BLaER1 treated with 17β-estradiol and CSF1 and Interleukin-3, amounts not matched to agents 10 nM and 100 nM (cell line): ENCODE measurements around the gene AXIN2.

Experiments
- H3K27ac ChIP-seq, 11 experiments: shearing (Covaris generic); formaldehyde crosslinking; 2 replicates each; pipeline ENCODE4 v1.8.1; 2022
- H3K27me3 ChIP-seq, 11 experiments: shearing (Covaris generic); formaldehyde crosslinking; 2 replicates each; pipeline ENCODE4 v1.8.1; 2022
- H3K36me3 ChIP-seq, 11 experiments: shearing (Covaris generic); formaldehyde crosslinking; 2 replicates each; pipeline ENCODE4 v1.8.1; 2022
- H3K4me1 ChIP-seq, 10 experiments: shearing (Covaris generic); formaldehyde crosslinking; 2 replicates each; pipeline ENCODE4 v1.8.1; 2022
- H3K4me2 ChIP-seq, 11 experiments: shearing (Covaris generic); formaldehyde crosslinking; 2 replicates each; pipeline ENCODE4 v1.8.1; 2022
- H3K4me3 ChIP-seq, 10 experiments: shearing (Covaris generic); formaldehyde crosslinking; 2 replicates each; pipeline ENCODE4 v1.8.1; 2022
- H3K9ac ChIP-seq, 11 experiments: shearing (Covaris generic); formaldehyde crosslinking; 2 replicates each; pipeline ENCODE4 v1.8.1; 2022
- H3K9me3 ChIP-seq, 11 experiments: shearing (Covaris generic); formaldehyde crosslinking; replicated peaks in 1 of 11; 2 replicates each; pipeline ENCODE4 v1.8.1; 2022
- H4K20me1 ChIP-seq, 11 experiments: shearing (Covaris generic); formaldehyde crosslinking; 2 replicates each; pipeline ENCODE4 v1.8.1; 2022
- Cebpa-rat ChIP-seq, 11 experiments: shearing (Covaris generic); IDR thresholded peaks; 2 replicates each; pipeline ENCODE4 v1.8.1; 2022

AXIN2 gene

GRCh38 chr17:65567566-65567965 lies 6.1 kb upstream of the AXIN2 start:
- Histone ChIP-seq H3K4me2 (peak overlapping the region in 1 of 11 experiments; percentile 5; a peak in 1 of 22 replicates), H3K27ac (no peak overlapping the region), H4K20me1 (peaks cover 0 to 6% (median 0%) of the 10 kb centered on the region in 11 experiments; a peak in 3 of 22 replicates), H3K27me3 (no peaks in the 10 kb centered on the region), H3K9ac (no peak overlapping the region), H3K36me3 (no peaks in the 10 kb centered on the region), H3K4me3 (no peak overlapping the region), H3K9me3 (no peaks in the 10 kb centered on the region), H3K4me1 (peaks cover 37 to 48% (median 42%) of the 10 kb centered on the region in 10 experiments)
- TF ChIP-seq Cebpa-rat (IDR thresholded peaks at IDR 0.05) = no peak

DNA sequence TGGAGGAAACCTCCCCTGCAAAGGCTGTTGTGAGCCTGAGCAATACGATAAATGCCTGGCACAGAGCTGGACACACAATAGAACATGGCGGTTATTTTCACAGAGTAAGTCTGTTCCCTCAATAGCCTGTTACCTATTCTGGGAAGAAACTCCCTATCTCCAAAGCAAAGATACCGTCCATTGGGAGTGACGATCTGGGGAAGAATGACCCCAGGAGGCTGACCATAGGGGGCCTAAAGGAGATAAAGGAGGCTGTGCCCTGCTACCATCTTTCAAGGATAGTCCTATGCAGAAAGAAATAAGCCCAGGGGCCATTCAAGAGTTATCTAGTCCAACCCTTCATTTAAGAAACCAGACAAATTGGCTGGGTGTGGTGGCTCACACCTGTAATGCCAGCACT lies 4.1 kb upstream of the AXIN2 start:
- H3K9me3 ChIP-seq = no peaks in the 10 kb centered on the region
- no peak overlapping the region for H3K4me3 ChIP-seq
- H3K36me3 ChIP-seq = no peaks in the 10 kb centered on the region
- no peak overlapping the region for H3K27ac ChIP-seq
- no peak for TF ChIP-seq Cebpa-rat (IDR thresholded peaks at IDR 0.05)
- peaks cover 0 to 3% (median 0%) of the 10 kb centered on the region in 11 experiments; a peak in 7 of 22 replicates for H3K27me3 ChIP-seq
- H3K4me1 ChIP-seq = peaks cover 42 to 56% (median 50%) of the 10 kb centered on the region in 10 experiments
- H3K9ac ChIP-seq = no peak overlapping the region
- peaks cover 0 to 6% (median 0%) of the 10 kb centered on the region in 11 experiments; a peak in 3 of 22 replicates for H4K20me1 ChIP-seq
- H3K4me2 ChIP-seq = peak overlapping the region in 10 of 11 experiments; percentile 64 to 84 (median 76); a peak in 14 of 22 replicates

DNA sequence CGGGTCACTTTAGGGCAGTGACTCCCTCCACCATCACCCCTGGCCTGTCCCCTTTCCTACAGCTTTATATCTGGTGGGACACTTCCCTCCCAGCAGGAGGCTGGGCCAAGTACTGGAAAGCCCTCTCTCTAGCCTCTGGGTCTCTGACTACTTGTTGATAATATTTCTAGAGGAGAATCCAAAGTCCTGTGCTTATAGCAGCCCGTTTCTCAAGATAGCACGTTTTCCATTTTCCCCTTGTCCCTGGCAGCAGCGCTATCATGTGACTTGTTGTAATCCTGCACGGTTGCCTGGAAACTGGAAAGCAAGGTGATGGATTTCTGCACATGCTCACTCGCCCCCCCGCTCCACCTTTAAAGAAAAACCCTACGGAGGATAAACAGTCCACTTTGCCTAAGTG lies 3.3 kb upstream of the AXIN2 start:
- peak overlapping the region; percentile 62 to 84 (median 76) for H3K4me2 ChIP-seq
- no peaks in the 10 kb centered on the region for H3K36me3 ChIP-seq
- H3K27ac ChIP-seq = no peak overlapping the region
- no peaks in the 10 kb centered on the region for H3K9me3 ChIP-seq
- no peak overlapping the region for H3K9ac ChIP-seq
- peaks cover 0 to 8% (median 2%) of the 10 kb centered on the region in 11 experiments; a peak in 7 of 22 replicates for H4K20me1 ChIP-seq
- peaks cover 42 to 58% (median 52%) of the 10 kb centered on the region in 10 experiments for H3K4me1 ChIP-seq
- TF ChIP-seq Cebpa-rat (IDR thresholded peaks at IDR 0.05) = no peak
- H3K27me3 ChIP-seq = peaks cover 3 to 11% (median 4%) of the 10 kb centered on the region in 11 experiments; a peak in 21 of 22 replicates
- no peak overlapping the region for H3K4me3 ChIP-seq

- no peak for TF ChIP-seq Cebpa-rat (IDR thresholded peaks at IDR 0.05)
- peaks cover 37 to 58% (median 52%) of the 10 kb centered on the region in 10 experiments for H3K4me1 ChIP-seq
- H3K4me3 ChIP-seq = peak overlapping the region; percentile 75 to 91 (median 81); a peak in 14 of 20 replicates
Measured at GRCh38 chr17:65562206-65562531, 721 bp upstream of the AXIN2 start.

DNA sequence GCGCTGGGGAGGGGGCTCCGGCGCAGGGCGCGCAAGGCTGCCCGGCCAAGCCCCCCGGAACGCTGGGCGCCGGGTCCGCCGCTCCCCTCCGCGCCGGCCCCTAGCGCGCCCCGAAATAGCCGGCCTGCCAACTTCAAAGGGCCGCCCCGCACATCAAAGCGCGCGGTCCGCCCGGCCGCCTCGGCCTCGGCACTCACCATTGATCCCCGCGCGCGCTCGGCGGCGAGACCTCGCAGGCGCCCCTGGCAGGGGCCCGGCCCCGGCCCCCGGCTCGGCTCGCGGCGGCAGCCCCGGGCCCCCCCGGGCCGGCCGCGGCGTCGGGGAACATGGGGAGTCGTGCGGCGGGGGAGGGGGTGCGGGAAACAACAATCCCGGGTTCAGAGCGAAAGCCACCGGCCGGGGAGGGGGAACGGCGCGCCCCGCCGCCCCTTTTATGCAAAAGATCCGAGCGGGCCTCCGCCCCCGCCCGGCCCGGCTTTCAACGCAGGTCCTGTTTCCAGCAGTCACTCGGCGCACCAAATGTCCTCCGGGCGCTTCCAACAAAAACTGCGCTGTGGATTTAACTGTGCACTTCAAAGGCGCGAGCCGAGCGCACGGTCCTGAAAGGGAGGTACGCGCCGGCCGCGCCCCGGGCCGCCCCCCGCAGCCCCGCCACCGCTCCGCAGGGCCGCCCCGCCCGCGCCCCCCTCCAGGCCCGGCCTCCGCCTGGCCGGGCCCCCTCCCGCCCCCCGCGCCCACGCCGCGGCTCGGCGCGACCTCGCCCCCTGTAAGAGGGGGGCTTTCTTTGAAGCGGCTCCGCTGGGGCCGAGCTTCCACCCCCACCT lies 608 bp downstream of the AXIN2 start:
- peak overlapping the region; percentile 86 to 95 (median 92) for H3K27ac ChIP-seq

More at GRCh38 chr17:65562206-65562531, 721 bp upstream of the AXIN2 start:
- 0 out of 22 replicates have a peak overlapping the region, but pooled peaks of 1 of the 11 experiments have one; percentile 30 for H3K9ac ChIP-seq
- H3K9me3 ChIP-seq = no peaks in the 10 kb centered on the region
- H3K27me3 ChIP-seq = peaks cover 22 to 37% (median 30%) of the 10 kb centered on the region in 11 experiments
- H3K4me2 ChIP-seq = peak overlapping the region; percentile 62 to 99 (median 80)
- no peaks in the 10 kb centered on the region; a peak in 1 of 22 replicates for H3K36me3 ChIP-seq
- H3K27ac ChIP-seq = no peak overlapping the region
- H4K20me1 ChIP-seq = peaks cover 0 to 31% (median 9%) of the 10 kb centered on the region in 11 experiments; a peak in 14 of 22 replicates

GRCh38 chr17:65559804-65560627 lies 1.4 kb downstream of the AXIN2 start:
- TF ChIP-seq Cebpa-rat (IDR thresholded peaks at IDR 0.05) = no peak
- Histone ChIP-seq H3K36me3 (no peaks in the 10 kb centered on the region; a peak in 1 of 22 replicates), H3K4me2 (peak overlapping the region in 9 of 11 experiments; percentile 86 to 100 (median 99); a peak in 21 of 22 replicates), H3K27me3 (peaks cover 22 to 43% (median 30%) of the 10 kb centered on the region in 11 experiments), H3K9ac (peak overlapping the region; percentile 81 to 95 (median 89)), H3K9me3 (no peaks in the 10 kb centered on the region), H4K20me1 (peaks cover 0 to 39% (median 9%) of the 10 kb centered on the region in 11 experiments; a peak in 15 of 22 replicates), H3K4me1 (peaks cover 33 to 65% (median 51%) of the 10 kb centered on the region in 10 experiments), H3K27ac (peak overlapping the region in 10 of 11 experiments; percentile 86 to 95 (median 91); a peak in 20 of 22 replicates), H3K4me3 (peak overlapping the region; percentile 75 to 91 (median 81))

More for the DNA sequence above, 608 bp downstream of the AXIN2 start:
- H4K20me1 ChIP-seq = peaks cover 0 to 39% (median 9%) of the 10 kb centered on the region in 11 experiments; a peak in 14 of 22 replicates
- peak overlapping the region; percentile 75 to 91 (median 81) for H3K4me3 ChIP-seq
- H3K4me1 ChIP-seq = peaks cover 37 to 68% (median 57%) of the 10 kb centered on the region in 10 experiments
- no peak for TF ChIP-seq Cebpa-rat (IDR thresholded peaks at IDR 0.05)
- H3K36me3 ChIP-seq = no peaks in the 10 kb centered on the region; a peak in 1 of 22 replicates
- peaks cover 22 to 43% (median 30%) of the 10 kb centered on the region in 11 experiments for H3K27me3 ChIP-seq
- H3K9me3 ChIP-seq = no peaks in the 10 kb centered on the region
- H3K4me2 ChIP-seq = peak overlapping the region in 9 of 11 experiments; percentile 86 to 100 (median 99); a peak in 21 of 22 replicates
- H3K9ac ChIP-seq = peak overlapping the region; percentile 81 to 95 (median 89)

- H3K4me3 ChIP-seq = peak overlapping the region; percentile 75 to 91 (median 81)
- no peaks in the 10 kb centered on the region for H3K9me3 ChIP-seq
- H3K27ac ChIP-seq = peak overlapping the region in 2 of 11 experiments; percentile 43 to 48; a peak in 2 of 22 replicates
Measured at GRCh38 chr17:65559461-65559803, 2.0 kb downstream of the AXIN2 start.

More at GRCh38 chr17:65559461-65559803, 2.0 kb downstream of the AXIN2 start:
- peak overlapping the region; percentile 56 to 92 (median 86); a peak in 20 of 22 replicates for H3K9ac ChIP-seq
- H3K36me3 ChIP-seq = no peaks in the 10 kb centered on the region; a peak in 1 of 22 replicates
- peak overlapping the region in 9 of 11 experiments; percentile 86 to 100 (median 99); a peak in 21 of 22 replicates for H3K4me2 ChIP-seq
- peaks cover 0 to 39% (median 12%) of the 10 kb centered on the region in 11 experiments; a peak in 15 of 22 replicates for H4K20me1 ChIP-seq
- TF ChIP-seq Cebpa-rat (IDR thresholded peaks at IDR 0.05) = no peak
- H3K27me3 ChIP-seq = peaks cover 22 to 43% (median 30%) of the 10 kb centered on the region in 11 experiments
- H3K4me1 ChIP-seq = peaks cover 27 to 59% (median 48%) of the 10 kb centered on the region in 10 experiments
